H1 (cell line): ENCODE data around the gene WDR49. TPM values are rescaled to one million over a fixed set of nuclear protein-coding genes. Genes with fewer than 3 reads are reported as not detected.

Source experiments
- CTBP2 ChIP-seq: IDR thresholded peaks from 2 replicates; pipeline ENCODE4 v1.7.0; 2011; ENCODE audit warnings: borderline replicate concordance, mild to moderate bottlenecking, moderate library complexity, mixed read lengths, low read length; ENCODE audit not compliant: insufficient read depth, insufficient read length
- JUN ChIP-seq: IDR thresholded peaks from 2 replicates; pipeline ENCODE4 v1.6.1; 2011; ENCODE audit warnings: low read depth, mild to moderate bottlenecking, improper control_type of control experiment, low read length
- PHF8 ChIP-seq: fragments of 200-600 bp; sonication (generic); conservative IDR thresholded peaks from 2 replicates; pipeline ENCODE4 v1.7.1; 2012; ENCODE audit warnings: low read depth, mild to moderate bottlenecking, inconsistent platforms, low read length, moderate library complexity
- RXRA ChIP-seq: IDR thresholded peaks from 2 replicates; pipeline ENCODE4 v1.6.1; 2011; ENCODE audit warnings: low read depth, mild to moderate bottlenecking, low read length, moderate library complexity; ENCODE audit not compliant: insufficient read depth
- TAF1 ChIP-seq: IDR thresholded peaks from 2 replicates; pipeline ENCODE4 v1.6.1; 2011; ENCODE audit warnings: mild to moderate bottlenecking, low read depth, low read length
- polyA plus RNA-seq, 7 experiments: library from polyadenylated mRNA; depleted of rRNA in 3 of 7; stranded (reverse) in 5 of 7; unstranded in 2 of 7; fragments of >200 nt in 5 of 7; fragments of 200-250 nt in 2 of 7; gene quantifications; 1 replicate in 5 of 7; 2 replicates in 1 of 7; 4 replicates in 1 of 7; pipeline versions ENCODE4 v1.2.1 to v1.2.3, GENCODE V29; 2011 to 2013; ENCODE audit warnings: missing spikeins in 2 of 7, mixed read lengths in 2 of 7
- total RNA-seq: library from RNA; stranded (reverse); fragmentation: NEBNext Ultra II Directional; extraction: Animal tissue kit (Norgen Biotek cat#: 25700); gene quantifications from 2 replicates; pipeline ENCODE4 v1.2.1, GENCODE V29; 2021
- TF ChIP-seq, protein P1 (sequence below): IDR thresholded peaks from 2 replicates; pipeline ENCODE4 v1.6.1; 2012; ENCODE audit warnings: inconsistent platforms

WDR49 gene
- total and polyA plus RNA-seq, 2 of the 8 experiments (the other 6 are each of a cell fraction or from before 2014, with no cell fraction given) = 0.50 to 1.7 TPM

DNA sequence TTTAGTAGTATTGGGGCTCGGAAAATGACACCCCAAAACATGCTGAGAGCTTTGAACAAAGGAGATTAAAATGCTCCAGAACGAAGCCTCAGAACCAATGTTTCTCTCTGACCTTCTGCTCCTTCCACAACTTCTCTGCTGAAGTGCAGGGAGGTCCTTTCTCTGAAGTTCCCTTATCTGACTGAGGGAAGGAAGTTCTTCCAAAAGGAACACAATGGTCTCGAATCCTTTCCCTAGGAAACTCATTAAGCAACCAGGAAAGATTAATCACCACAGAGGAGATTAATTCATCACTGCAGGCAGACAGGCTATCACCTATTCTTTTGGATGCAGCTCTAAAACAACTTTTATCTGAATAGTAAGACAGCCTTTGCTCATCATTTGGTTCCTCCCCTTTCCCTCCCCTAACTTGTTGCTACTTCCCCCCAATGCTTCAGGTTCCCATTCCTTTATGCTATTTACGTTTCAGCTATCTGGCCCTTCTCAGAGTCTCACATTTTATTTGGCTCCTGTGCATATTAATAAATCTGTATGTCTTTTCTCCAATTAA lies 18.2 kb upstream of the WDR49 start (continued):
- no peak for TF ChIP-seq JUN
- TF ChIP-seq CTBP2 = no peak
- no peak for TF ChIP-seq RXRA
- TF ChIP-seq, protein P1, sequence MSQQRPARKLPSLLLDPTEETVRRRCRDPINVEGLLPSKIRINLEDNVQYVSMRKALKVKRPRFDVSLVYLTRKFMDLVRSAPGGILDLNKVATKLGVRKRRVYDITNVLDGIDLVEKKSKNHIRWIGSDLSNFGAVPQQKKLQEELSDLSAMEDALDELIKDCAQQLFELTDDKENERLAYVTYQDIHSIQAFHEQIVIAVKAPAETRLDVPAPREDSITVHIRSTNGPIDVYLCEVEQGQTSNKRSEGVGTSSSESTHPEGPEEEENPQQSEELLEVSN = no peak
- TF ChIP-seq TAF1 = no peak
- no peak for TF ChIP-seq PHF8
